GM18907 (cell line): ENCODE results near the gene GPC5.

Source experiments
- ATAC-seq: cut with Tn5 transposase; IDR thresholded peaks from one replicate; pipeline ENCODE4 v1.9.1; 2021; ENCODE audit warnings: mild to moderate bottlenecking, moderate library complexity; ENCODE audit not compliant: unreplicated experiment

Gene GPC5

GRCh38 chr13:92578358-92578757 lies 1179.9 kb downstream of the GPC5 start:
- no peak for ATAC-seq

DNA sequence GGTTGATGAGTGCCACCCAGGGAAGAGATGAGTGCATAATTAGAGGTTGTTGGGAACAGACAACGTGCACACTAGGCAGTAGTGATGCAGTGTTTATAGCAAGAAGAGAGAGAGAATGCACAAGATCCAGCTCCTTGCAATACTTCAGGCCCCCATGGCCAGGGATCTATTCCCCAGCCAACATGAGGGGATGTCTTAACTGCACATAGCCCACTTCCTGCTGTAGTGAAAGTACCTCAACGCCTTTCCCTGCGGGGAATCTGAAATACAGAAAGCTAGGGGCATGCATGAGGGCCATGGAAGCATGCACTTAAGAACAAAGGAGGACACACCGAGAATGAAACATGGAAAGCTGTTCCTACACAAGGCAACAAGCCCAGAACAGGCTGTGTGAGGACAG lies 1191.5 kb downstream of the GPC5 start:
- ATAC-seq, result no peak

DNA sequence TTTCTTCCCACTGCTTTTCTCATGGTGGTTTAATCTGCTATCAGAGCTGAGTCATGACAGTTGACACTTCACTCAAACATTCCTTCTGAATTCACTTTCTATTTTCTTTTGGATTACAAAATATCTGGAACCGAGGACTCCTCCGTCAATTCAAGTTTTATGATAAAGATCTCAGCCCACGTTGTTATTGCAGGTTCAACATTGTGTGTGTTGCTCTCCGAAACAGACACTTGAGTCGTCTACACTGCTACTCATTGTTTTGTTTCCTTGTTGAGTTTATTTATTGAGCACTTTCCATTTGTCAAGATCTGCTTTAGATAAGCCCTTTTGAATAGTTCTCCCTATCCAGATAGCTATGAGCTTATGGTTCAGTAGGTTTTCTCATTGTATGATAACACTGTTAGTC lies 1192.1 kb downstream of the GPC5 start:
- ATAC-seq, result no peak

DNA sequence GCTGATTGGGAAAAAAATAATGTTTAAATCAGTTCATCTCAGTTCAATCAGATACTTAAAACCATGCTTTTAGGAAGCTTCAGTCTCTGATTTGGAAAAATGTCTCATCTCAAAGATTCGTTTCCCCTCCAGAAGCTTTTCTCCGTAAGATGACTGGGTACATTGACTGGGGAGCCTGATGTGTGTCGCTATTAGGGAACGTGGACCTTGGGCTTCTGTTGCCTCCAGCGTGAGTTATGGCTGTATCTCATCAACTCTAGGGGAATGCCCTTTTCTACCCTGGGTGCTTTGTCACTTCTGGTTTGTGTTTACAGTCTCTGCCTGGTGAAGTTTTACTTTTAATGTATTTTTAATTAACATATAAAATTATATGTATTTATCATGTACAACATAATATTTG lies 1192.7 kb downstream of the GPC5 start:
- no peak for ATAC-seq

DNA sequence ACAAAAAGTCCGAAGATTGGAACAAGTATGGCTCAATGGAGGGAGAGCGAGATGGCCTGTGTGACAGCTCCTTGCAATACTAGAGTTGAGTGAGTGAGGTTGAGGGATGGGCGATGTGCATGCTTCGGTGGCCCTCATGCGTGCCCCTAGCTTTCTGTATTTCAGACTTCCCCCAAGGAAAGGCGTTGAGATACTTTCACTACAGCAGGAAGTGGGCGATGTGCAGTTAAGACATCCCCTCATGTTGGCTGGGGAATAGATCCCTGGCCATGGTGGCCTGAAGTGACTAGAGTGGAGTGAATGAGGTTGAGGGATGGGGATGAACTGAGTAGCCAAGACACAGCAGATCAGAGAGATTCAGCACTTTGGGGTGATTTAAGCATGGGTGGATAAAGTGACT lies 1194.3 kb downstream of the GPC5 start:
- ATAC-seq, result no peak

- ATAC-seq, result no peak
These were observed 1204.1 kb downstream of the GPC5 start for GRCh38 chr13:92602560-92602959.

DNA sequence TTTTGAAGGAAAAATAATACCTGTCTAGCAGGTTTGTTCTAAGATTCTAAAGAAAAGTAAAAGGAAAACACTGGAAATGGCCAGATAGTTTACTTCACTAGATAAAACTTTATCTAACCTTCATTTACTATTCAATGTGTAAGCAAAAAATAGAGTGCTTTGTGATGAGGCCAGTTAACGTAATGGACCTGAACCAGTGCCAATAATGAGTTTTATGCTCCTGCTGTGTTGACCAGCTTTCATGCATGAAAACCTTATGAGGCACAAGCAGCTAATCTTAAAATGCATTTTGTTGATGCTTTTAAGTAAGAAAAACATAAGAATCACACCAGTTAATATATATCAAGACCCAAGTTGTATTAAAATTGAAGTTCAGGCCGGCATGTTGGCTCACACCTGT lies 1211.0 kb downstream of the GPC5 start:
- no peak for ATAC-seq

GRCh38 chr13:92612892-92613291 lies 1214.5 kb downstream of the GPC5 start:
- ATAC-seq, result no peak

DNA sequence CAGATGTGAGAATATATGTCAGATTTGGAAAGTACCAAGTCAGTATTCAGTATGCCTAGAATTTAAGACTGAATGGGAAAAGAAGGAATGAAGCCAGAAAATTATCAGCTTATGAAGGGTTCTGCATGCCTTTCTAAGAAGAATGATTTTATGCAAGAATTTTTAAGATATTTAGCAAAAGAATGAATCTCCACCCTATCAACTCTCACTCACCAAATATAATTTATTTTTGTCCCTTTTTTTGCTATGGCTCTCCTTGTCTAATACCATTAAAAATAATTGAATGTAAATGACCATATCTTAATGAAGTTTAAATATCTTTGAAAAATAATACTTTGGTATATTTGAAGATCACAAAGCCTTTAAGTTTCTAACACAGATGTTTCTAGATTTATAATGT lies 1215.5 kb downstream of the GPC5 start:
- ATAC-seq, result no peak

GRCh38 chr13:92621985-92622384 lies 1223.6 kb downstream of the GPC5 start:
- no peak for ATAC-seq

DNA sequence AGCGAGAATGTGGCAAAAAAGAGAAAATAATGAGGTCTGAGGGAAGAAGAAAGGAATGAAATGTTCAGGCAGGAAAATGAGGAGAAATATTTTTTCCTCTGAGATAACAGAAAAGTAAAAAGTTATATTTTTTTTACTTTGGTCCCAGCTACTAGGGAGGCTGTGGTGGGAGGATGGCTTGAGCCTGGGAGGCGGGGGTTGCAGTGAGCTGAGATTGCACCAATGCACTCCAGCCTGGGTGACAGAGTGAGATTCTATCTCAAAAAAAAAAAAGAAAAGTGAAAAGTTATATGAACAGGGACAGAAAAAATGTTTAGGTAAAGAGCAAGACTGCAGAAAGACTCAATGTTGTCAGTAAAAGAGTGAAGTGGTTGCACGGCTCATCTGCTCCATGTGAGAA lies 1224.5 kb downstream of the GPC5 start:
- ATAC-seq, result no peak

GRCh38 chr13:92626274-92626673 lies 1227.9 kb downstream of the GPC5 start:
- no peak for ATAC-seq

GRCh38 chr13:92640936-92641335 lies 1242.5 kb downstream of the GPC5 start:
- ATAC-seq, result no peak

DNA sequence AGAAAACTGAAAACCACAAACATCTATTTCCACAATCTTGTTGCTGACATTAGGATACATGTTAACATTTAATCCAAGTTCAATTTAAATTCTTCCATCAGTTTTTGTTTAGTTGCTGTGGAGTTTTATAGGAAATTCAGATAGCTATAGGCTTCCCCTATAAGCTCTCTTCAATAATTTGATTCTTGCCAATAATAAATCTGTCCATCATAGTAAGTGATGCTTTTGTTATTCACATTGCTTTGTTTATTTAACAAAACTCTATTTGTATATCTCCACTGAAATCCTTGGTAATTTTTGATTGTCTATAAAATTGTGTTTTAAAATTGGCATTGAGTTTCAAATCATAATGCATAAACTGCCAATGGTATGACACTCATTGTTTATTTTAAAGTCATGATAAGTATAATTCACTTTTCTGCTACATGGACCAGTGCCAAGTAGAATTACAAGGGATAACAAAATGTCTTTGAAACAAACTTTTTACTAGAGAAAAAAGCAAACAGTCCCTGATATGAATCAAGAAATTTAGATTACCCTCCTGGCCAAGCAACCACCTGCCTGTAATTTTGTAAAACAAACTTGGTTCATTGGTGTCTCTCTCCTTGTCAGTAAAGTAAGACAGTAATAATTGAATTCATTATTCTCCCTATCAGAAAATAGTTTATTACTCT lies 1250.9 kb downstream of the GPC5 start:
- ATAC-seq, result no peak

DNA sequence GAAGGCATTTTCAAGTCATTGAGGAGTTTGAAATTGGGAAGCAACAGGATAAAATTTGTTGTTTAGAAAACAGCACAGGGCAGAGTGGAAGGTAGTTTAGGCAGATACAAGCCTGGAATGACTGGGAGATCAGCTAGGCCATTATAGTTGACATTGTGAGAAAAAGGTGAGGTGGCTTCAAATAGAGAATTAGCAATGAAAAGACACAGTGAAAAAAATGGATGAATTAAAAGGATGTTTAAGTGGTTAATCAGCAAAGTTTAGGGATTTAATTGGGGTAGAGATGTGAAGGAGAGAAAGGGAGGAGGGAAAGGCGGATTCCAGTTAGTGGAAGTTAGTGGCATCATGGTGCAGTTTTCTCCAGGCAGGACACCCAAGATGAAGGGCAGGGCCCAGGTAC lies 1257.7 kb downstream of the GPC5 start:
- no peak for ATAC-seq

GRCh38 chr13:92656648-92657047 lies 1258.2 kb downstream of the GPC5 start:
- no peak for ATAC-seq

GRCh38 chr13:92657565-92657964 lies 1259.1 kb downstream of the GPC5 start:
- ATAC-seq, result no peak

- no peak for ATAC-seq
These were observed 1259.9 kb downstream of the GPC5 start for GRCh38 chr13:92658293-92658692.

DNA sequence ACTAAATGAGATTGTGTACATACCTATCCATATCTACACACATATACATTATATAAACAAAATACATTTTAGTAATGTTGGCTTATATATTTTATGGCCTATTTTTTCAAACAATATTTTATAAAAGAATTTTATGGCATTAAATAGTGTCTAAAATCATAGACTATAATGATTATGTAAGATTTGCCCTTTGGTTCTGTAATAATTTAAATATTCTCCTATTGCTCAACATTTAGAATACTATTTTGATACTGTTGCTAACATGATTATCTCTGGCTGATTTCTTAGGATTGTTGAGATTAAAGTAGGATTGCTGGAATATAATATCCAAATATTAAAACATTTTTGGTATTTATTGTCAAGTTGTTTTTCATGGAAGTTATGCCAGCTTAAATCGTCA lies 1263.0 kb downstream of the GPC5 start:
- ATAC-seq, result no peak

DNA sequence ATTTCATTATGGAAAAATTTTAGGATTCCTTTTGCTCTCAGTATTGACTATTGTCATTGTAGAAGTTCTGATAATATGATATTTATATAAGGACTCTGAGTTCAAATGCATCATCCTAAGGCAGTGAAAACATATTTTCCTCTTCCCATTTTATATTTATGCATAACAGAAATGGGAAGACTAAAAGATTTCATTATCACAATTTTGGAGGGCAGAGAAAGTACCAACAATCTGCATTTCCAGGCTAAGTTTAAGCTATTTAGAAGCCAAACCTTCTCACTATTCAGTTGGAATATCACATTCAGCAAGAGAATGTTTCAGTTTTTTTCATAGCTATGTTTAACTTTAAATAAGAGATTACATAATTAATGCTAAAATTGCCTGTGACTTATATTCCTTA lies 1269.7 kb downstream of the GPC5 start:
- no peak for ATAC-seq

- ATAC-seq, result no peak
These were observed 1271.7 kb downstream of the GPC5 start for GRCh38 chr13:92670096-92670495.

DNA sequence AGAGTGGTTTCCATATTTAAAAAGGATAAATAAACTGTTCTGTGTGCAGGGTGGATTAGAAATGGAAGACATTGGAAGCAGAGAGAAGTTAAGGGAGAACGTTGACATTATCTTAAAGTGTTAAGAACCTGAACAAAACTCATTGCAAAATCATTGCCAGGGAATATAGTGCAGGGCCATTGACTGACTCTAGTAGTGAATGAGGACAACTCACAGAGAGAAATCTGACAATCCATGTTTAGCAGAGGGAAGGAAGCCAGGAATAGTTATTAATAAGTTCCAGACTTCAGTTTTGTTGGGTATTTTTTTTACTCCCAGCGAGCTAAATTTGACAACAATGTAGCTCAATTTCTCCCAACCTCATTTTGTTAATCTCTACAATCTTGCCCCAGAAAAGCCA lies 1273.4 kb downstream of the GPC5 start:
- no peak for ATAC-seq

DNA sequence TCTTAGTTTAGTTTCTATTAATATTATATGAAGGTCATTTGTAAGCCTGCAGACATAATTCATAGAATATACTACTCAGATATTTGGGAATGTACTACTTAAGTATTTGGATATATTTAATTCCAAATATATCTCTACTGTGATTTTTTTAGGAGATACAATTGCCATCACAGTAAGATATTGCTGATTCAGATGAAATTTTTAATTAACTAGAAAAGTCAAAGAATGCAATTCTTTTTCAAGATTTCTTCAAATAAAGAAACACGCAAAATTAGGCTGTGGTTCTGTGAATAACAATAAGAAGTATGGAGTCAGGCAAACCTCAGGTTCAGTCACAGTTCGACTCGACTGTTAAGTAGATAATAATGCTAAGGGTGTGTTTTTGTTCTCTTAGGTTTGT lies 1277.8 kb downstream of the GPC5 start:
- ATAC-seq, result no peak
